D341Med (cell line): ENCODE measurements around the gene JPH2.

ENCODE experiments used
- DNase-seq: peaks from one replicate; pipeline ENCODE4 v3.0.0; 2012; ENCODE audit warnings: low spot score

The JPH2 gene

DNA sequence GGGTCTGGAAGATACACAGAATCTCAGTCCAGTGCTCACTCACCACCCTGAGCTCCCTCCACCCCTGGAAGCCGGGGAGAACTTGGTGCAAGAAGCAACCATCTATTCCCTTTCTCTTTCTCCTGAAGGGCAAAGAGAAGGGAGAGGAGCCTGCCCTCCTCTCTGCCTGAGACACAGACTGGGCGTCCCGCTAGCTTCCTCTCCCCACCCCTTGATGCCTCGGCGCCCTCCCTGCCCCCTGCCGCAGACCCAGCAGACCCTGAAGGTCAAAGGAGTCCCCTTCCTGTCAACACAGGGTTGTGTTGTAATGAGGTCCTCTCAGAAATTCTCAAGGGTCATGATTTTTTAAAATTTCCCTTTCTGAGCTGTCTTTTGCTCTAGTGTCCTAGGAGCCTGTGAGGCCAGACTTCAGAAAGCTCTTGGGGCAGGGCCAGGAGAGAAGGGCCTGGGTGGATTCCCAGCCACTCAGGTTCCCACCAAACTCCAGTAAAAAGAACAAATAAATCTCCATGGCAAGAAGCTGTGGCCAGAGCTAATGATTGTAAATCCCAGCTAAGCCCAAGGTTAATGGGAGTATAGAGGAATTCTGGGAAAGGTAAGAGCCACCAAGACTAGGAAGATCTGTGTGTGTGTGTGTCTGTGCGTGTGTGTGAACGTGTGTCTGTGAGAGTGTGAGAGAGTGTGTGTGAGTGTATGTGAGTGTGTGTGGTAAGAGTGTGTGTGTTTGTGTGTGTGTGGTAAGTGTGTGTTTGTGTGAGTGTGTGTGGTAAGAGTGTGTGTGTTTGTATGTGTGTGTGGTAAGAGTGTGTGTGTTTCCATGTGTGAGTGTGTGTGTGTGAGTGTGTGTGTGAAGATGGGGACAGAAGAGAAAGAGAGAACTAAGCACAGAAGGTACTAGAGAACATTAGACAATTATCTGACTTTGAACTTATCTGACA lies 1.1 kb upstream of the JPH2 start:
- no peak for DNase-seq

GRCh38 chr20:44186674-44187053 lies 324 bp downstream of the JPH2 start:
- no peak for DNase-seq

- no peak for DNase-seq
Measured at GRCh38 chr20:44186201-44186600, 787 bp downstream of the JPH2 start.

GRCh38 chr20:44185574-44185973 lies 1.4 kb downstream of the JPH2 start:
- no peak for DNase-seq

DNA sequence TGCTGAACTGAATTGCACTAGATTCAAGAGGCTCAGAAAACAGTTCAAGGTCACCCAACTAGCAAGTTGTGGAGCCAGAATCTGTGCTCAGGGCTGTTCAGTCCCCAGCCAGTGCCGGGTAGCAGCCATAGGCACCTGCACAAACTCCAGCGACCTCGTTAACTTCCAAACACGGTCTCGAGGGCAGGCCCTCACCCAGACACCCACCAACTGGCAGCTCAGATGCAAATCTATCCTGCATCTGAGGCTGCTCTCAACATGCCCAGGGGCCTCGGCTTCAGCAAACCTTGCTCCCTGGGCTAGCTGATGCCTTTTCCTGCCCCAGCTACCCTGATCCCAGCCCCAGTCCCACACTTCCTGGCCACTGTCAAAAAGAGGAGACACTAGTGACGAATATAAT lies 3.7 kb downstream of the JPH2 start:
- no peak for DNase-seq

DNA sequence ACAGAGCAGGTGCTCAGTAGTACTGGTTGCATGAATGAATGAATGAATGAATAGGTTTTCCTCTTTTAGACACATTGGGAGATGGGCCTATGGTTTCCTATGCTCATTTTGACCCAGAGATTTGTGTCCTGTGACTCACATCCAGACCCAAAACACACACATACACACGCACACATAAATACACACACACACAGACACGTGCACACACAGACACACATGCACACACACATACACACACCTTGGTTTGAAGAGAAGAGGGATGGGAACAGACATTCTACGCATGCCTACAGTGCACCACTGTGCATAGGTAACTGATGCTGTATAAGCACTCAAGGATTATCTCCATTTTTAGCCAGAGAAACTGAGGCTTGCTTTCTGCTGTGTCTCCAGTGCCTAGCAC lies 4.1 kb downstream of the JPH2 start:
- DNase-seq, result no peak

- DNase-seq, result no peak
Measured at GRCh38 chr20:44182135-44182765, 4.7 kb downstream of the JPH2 start.

DNA sequence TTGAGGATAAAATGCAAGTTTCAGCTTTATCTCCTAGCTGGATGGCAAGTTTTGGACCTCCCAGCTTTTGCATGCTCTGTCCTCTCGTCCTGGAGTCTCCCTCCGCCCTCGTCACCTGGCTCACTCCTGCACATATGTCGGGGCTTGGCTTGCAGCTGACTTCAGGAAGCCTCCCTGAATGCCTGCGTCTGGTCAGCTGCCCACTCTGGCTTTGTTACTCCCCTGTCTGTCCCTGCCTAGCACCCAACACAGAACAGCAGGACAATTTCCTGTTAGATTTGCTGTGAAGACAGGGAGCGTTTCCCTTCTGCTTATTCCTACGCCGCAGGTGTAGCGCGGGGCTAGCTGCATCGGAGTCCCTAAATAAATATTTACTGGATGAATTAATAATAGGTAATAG lies 5.4 kb downstream of the JPH2 start:
- no peak for DNase-seq

- DNase-seq, result no peak
Measured at GRCh38 chr20:44180814-44181213, 6.2 kb downstream of the JPH2 start.

- DNase-seq, result no peak
Measured at GRCh38 chr20:44176833-44177534, 10.0 kb downstream of the JPH2 start.

- DNase-seq, result no peak
Measured at GRCh38 chr20:44174996-44175765, 11.8 kb downstream of the JPH2 start.

DNA sequence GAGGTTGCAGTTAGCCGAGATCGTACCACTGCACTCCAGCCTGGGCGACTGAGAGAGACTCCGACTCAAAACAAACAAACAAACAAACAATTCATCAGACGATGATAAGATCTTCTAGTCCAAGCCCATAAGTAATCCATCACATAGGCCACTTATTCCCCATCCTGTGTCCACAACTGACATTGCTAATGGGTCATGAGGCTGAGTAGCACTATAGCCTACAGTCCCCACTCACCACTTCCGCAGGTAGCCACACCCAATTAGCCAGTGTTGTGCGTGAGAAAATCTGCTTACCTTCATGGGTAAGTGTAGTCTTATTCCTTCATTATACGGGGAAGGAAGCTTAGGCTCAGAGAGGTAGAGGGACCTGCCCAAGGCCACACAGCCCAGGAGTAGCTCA lies 13.1 kb downstream of the JPH2 start:
- DNase-seq, result no peak

DNA sequence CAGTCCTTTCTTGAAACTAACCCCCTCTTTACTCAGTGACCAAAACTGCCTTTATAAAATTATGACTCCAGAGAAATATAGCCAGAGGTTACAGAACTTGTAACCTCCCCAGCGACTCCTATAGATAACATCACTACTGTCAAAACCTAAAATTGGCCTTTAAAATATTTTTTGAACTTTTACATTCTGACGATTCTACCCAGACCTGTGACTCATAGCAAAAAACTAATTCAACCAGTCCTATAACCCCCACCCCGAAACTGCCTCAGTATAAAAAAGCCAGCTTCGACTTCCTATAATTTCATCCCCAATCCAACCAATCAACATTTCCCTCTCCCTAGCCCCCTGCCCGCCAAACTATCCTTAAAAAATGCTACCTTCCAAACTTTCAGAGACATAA lies 13.9 kb downstream of the JPH2 start:
- DNase-seq, result no peak

GRCh38 chr20:44172572-44172950 lies 14.4 kb downstream of the JPH2 start:
- DNase-seq, result no peak

GRCh38 chr20:44171775-44172571 lies 15.0 kb downstream of the JPH2 start:
- DNase-seq, result no peak

GRCh38 chr20:44170816-44171410 lies 16.1 kb downstream of the JPH2 start:
- no peak for DNase-seq

DNA sequence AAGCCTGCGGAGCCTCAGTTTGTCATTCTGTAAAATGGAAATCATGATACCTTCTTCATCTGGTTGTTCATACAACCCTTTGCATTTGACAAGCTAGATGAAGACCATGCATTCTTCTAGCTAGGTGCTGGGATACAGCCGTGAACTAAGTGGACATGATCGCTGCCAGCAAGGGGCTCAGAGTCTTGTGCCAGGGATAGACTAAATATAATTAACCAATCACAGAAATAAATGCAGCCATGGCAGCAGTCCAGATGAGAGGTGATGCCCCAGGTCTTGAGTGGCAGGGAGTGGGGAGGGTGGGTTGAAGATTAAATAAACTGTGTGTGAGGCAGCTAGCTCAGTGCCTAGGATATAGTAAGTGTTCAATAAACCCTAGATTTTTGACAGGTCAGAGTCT lies 19.3 kb downstream of the JPH2 start:
- DNase-seq, result no peak

- DNase-seq, result no peak
Measured at GRCh38 chr20:44166477-44166876, 20.5 kb downstream of the JPH2 start.

DNA sequence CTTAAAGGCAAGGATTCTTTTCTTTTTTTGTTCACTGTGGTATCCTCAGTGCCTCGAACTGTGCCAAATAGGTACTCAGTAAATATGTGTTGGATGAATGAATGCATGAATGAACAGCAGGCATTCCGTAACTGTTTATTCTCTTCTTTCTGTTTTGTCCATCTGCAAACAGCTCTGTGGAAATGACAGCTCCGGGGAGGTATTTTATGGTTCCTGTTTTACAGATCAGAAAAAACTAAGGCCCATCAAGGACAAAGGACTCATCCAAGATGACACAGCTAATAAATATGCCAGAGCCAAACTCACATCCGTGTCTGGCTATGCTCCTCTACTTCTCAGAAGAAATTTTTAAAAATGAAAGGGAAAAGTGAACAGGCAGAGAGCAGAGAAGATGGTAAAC lies 21.0 kb downstream of the JPH2 start:
- no peak for DNase-seq

DNA sequence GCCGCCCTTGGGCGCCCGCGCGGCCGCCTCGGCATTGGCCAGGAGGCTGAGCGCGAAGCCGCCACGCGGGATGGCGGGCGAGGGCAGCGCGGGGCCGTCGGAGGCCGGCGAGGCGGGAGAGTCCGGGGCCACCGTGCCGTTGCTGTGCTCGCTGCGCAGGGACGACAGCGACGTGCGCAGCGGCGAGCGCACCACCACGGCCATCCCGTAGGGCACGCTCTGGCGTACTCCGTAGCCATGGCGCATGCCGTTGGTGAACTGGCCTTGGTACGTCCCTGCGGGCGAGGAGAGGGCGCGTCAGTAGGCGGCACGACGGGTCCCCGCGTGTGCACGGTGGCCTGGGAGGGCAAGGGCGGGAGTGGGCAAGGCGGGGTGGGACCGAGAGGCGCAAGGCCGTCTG lies 26.9 kb downstream of the JPH2 start:
- no peak for DNase-seq

- DNase-seq, result no peak
Measured at GRCh38 chr20:44159711-44160110, 27.3 kb downstream of the JPH2 start.
